Heart right ventricle (tissue), 16 donors: ENCODE measurements around the gene CDK13. TPM values are rescaled to one million over a fixed set of nuclear protein-coding genes. Genes with fewer than 3 reads are reported as not detected.

Experiments
- ATAC-seq, 8 donors: fragments of 200-7000 bp; cut with Tn5 transposase; one replicate each; pipeline ENCODE4 v1.9.1; 2020; ENCODE audit warnings: mild to moderate bottlenecking in 8 of 8, moderate library complexity in 8 of 8, moderate number of reproducible peaks in 1 of 8
- DNase-seq, 2 donors: peaks; one replicate each; pipeline ENCODE4 v3.0.0-alpha.2; 2020
- H3K27ac ChIP-seq, 10 donors: fragments of 200-600 bp; sonication (generic) in 2 of 10; one replicate each; pipeline versions ENCODE4 v1.5.0 to v1.8.0; 2020 to 2022; ENCODE audit warnings: mild to moderate bottlenecking in 3 of 10
- H3K27me3 ChIP-seq, 7 donors: fragments of 200-600 bp; one replicate each; pipeline ENCODE4 v1.8.0; 2021 to 2022; ENCODE audit warnings: mild to moderate bottlenecking in 2 of 7
- H3K36me3 ChIP-seq, 9 donors: fragments of 200-600 bp; sonication (generic) in 1 of 9; one replicate each; pipeline versions ENCODE4 v1.5.0 to v1.8.0; 2020 to 2022; ENCODE audit warnings: mild to moderate bottlenecking in 2 of 9
- H3K4me1 ChIP-seq, 9 donors: fragments of 200-600 bp; sonication (generic) in 1 of 9; one replicate each; pipeline versions ENCODE4 v1.5.0 to v1.8.0; 2020 to 2022; ENCODE audit warnings: mild to moderate bottlenecking in 4 of 9
- H3K4me3 ChIP-seq, 10 donors: fragments of 200-600 bp; sonication (generic) in 2 of 10; one replicate each; pipeline versions ENCODE4 v1.5.0 to v1.8.0; 2020 to 2022; ENCODE audit warnings: mild to moderate bottlenecking in 7 of 10, moderate library complexity in 2 of 10
- H3K9me3 ChIP-seq, 11 donors: fragments of 200-600 bp in 10 of 11; sonication (generic) in 2 of 11; one replicate each; pipeline versions ENCODE4 v1.5.0 to v1.8.0; 2013 to 2022; ENCODE audit warnings: mild to moderate bottlenecking in 2 of 11, control low read depth in 1 of 11, moderate library complexity in 1 of 11
- WGBS, 2 donors: extraction: QIAGEN DNeasy Blood & Tissue Kit; methylation state at CpG; one replicate each; pipeline ENCODE4 v1.1.7; 2013; ENCODE audit warnings: inconsistent platforms in 1 of 2; 5-methylcytosine and 5-hydroxymethylcytosine counted together
- intact Hi-C, 10 donors: fragments of 100-400 bp; cut with DNase I; formaldehyde crosslinking; loops; one replicate each; pipeline versions ENCODE4 v1.11.1 to v1.14.2; 2022
- polyA plus RNA-seq, 2 donors: library from polyadenylated mRNA; stranded (reverse); fragments of 200-250 nt; gene quantifications; one replicate each; pipeline ENCODE4 v1.2.3, GENCODE V29; 2013
- total RNA-seq, 10 donors: library from RNA; stranded (reverse); fragmentation: NEBNext Ultra II Directional in 3 of 10; extraction: Animal tissue kit (Norgen Biotek cat#: 25700) in 3 of 10; gene quantifications; one replicate each; pipeline versions ENCODE4 v1.2.1 to v1.2.4, GENCODE V29; 2021 to 2023
- TF ChIP-seq, protein P1 (sequence below), 9 donors: fragments of 200-600 bp; sonication (generic) in 2 of 9; IDR thresholded peaks; one replicate each; pipeline versions ENCODE4 v1.5.0 to v1.8.0; 2021 to 2022; ENCODE audit warnings: antibody characterized with exemption in 9 of 9, mild to moderate bottlenecking in 5 of 9, moderate library complexity in 1 of 9
- donor health status: Arrhythmogenic right ventricular cardiomyopathy.
- donor health status: ischemic (EF 13 %, LVEDD 7.1; RV severe dilation, severe dysfunction).
- donor health status: healthy with polysubstance abuse.
- donor health status: DM: no; HTN: yes; CAD: no.
- donor health status: DM: no; HTN: no; CAD: no.
- donor health status: ischemic (EF 25% LVEDD 6.9; RV normal size, moderate dysfunction).
- donor health status: ischemic (EF 25% LVEDD 5.7; RV mildly dilated, moderate dysfunction).
- donor health status: healthy.
- donor health status: DM: yes; HTN: yes; CAD: no.
- donor health status: Ischemic cardiomyopathy.
- donor health status: ischemic (EF 35%, LVEDD 5.7; RV mildly dilated, moderate dysfunction).
- donor health status: nonischemic (EF 11% LVEDD 7.7; RV severe dilation, severe dysfunction).
- donor health status: DM: yes; HTN: yes; CAD: no.
- donor health status: PGD.
- donor health status: ischemic (EF 29% LVEDD 5.4; RV normal size, mild dysfunction).
- donor health status: nonischemic (EF 23%, LVEDD 6.1; RV moderate dilation, normal function).

The CDK13 gene
- total and polyA plus RNA-seq, 12 donors, result 10.2 to 28.8 (median 22.4) TPM

DNA sequence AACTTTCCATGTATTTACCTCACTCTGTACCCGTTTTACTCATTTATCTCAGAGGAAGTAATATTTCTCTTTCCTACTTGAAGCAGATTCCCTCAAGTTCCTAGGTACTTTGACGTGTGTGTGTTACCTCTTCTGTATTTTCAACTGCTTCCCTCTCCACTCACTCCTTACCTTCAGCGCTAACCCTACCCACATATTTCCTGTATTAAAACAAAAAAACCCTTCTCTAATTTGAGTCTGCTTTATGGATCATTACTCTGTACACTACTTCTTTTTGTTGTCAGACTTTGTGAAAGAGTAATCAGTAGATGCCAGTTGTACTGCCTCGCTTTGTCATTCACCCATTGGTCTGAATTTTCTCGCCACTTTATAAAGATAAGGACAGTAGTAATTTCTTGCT is 74.0 kb downstream of the CDK13 start:
- Histone ChIP-seq H3K27me3 (no peaks in the 10 kb centered on the region), H3K4me3 (no peak overlapping the region), H3K4me1 (peaks cover 0 to 4% (median 0%) of the 10 kb centered on the region in 9 donors), H3K36me3 (peaks cover 0 to 71% (median 15%) of the 10 kb centered on the region in 9 donors), H3K27ac (no peak overlapping the region), H3K9me3 (no peaks in the 10 kb centered on the region)
- no peak for DNase-seq
- intact Hi-C loops, result no loop called here
- 91% methylated on average over 5 of the region's 5 CpGs for WGBS, 2 donors
- no peak for ATAC-seq
- TF ChIP-seq, protein P1, sequence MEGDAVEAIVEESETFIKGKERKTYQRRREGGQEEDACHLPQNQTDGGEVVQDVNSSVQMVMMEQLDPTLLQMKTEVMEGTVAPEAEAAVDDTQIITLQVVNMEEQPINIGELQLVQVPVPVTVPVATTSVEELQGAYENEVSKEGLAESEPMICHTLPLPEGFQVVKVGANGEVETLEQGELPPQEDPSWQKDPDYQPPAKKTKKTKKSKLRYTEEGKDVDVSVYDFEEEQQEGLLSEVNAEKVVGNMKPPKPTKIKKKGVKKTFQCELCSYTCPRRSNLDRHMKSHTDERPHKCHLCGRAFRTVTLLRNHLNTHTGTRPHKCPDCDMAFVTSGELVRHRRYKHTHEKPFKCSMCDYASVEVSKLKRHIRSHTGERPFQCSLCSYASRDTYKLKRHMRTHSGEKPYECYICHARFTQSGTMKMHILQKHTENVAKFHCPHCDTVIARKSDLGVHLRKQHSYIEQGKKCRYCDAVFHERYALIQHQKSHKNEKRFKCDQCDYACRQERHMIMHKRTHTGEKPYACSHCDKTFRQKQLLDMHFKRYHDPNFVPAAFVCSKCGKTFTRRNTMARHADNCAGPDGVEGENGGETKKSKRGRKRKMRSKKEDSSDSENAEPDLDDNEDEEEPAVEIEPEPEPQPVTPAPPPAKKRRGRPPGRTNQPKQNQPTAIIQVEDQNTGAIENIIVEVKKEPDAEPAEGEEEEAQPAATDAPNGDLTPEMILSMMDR (IDR thresholded peaks at IDR 0.05), result no peak

DNA sequence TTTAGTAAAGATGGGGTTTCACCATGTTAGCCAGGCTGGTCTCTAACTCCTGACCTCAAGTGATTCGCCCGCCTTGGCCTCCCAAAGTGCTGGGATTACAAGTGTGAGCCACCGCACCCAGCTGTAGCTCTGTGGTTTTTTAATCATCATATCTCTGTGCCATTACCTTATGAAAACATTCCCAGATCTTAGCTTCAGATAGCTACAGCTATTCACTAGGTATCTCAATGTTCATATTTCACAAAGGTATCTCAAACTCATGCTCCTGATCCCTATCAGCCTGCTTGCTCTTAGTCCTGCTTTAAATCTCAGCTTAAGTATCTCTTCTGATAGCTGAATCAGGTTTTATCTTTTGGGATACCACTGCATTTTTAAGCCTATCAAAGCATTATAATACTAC is 74.8 kb downstream of the CDK13 start:
- no peak overlapping the region for H3K27ac ChIP-seq
- ATAC-seq (no peak), DNase-seq (no peak)
- intact Hi-C loops, result no loop called here
- peaks cover 0 to 68% (median 15%) of the 10 kb centered on the region in 9 donors for H3K36me3 ChIP-seq
- WGBS, 2 donors, result 98 to 99% methylated on average over 3 of the region's 3 CpGs
- no peaks in the 10 kb centered on the region for H3K9me3 ChIP-seq
- H3K27me3 ChIP-seq, result no peaks in the 10 kb centered on the region
- H3K4me3 ChIP-seq, result no peak overlapping the region
- TF ChIP-seq, protein P1 (IDR thresholded peaks at IDR 0.05), result no peak
- no peaks in the 10 kb centered on the region for H3K4me1 ChIP-seq

DNA sequence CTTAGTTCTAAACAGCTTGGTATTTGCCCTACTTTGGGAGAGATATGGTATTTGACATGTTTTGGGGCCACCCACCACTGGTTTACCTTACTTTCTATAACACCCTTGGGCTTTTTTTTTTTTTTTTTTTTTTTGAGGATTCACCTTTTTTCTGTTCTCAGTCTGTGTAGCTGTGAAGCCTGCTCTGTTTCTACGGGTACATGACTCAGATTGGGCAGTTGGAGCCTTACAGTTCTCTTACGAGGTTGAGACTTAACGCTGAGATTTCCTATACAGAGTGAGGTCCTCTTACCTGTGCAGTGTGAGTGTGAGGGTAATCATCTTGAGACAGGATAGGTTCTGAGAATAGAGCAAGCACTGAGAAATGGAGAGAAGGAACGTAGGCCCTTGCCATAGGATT is 77.5 kb downstream of the CDK13 start:
- TF ChIP-seq, protein P1 (IDR thresholded peaks at IDR 0.05), result no peak
- no peaks in the 10 kb centered on the region for H3K4me1 ChIP-seq
- intact Hi-C loops, result no loop called here
- ATAC-seq, result no peak
- no peaks in the 10 kb centered on the region for H3K27me3 ChIP-seq
- no peak overlapping the region for H3K4me3 ChIP-seq
- no peaks in the 10 kb centered on the region for H3K9me3 ChIP-seq
- H3K27ac ChIP-seq, result no peak overlapping the region
- H3K36me3 ChIP-seq, result peaks cover 0 to 81% (median 15%) of the 10 kb centered on the region in 9 donors
- DNase-seq, result no peak
- 95 to 96% methylated on average over 4 of the region's 4 CpGs for WGBS, 2 donors

DNA sequence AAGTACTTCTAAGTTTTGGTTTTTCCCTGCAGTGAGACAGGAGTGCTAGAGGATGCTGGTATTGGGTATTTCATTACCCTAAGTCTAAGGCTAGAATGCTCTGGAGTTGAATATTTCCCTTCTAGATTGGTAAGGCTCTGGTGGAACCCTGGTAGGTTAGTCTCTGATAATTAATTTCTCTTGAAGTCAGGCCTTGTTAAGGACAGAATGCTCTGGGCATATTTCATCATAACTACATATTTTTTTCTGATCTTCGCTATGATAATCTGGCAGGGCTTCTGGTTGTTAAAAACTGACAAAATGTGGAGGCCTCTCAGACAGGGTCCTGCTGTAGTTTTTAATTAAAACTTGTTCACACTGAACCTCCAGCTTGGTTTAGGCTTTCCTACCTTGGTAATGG is 83.8 kb downstream of the CDK13 start:
- Histone ChIP-seq H3K36me3 (peaks cover 0 to 44% (median 5%) of the 10 kb centered on the region in 9 donors), H3K27me3 (no peaks in the 10 kb centered on the region), H3K27ac (no peak overlapping the region), H3K4me3 (no peak overlapping the region), H3K9me3 (peaks cover 0 to 13% (median 0%) of the 10 kb centered on the region in 11 donors), H3K4me1 (peaks cover 0 to 5% (median 0%) of the 10 kb centered on the region in 9 donors)
- intact Hi-C loops, result no loop called here
- ATAC-seq, result no peak
- DNase-seq, result no peak
- WGBS, 2 donors, result 90 to 97% methylated on average over 1 of the region's 1 CpG
- TF ChIP-seq, protein P1 (IDR thresholded peaks at IDR 0.05), result no peak
